HG02642 (cell line): ENCODE measurements around the gene CHMP5.
"Not testable (repeated sequence)": the region's sequence is repeated elsewhere in the genome, so short reads cannot be mapped to it uniquely, and the experiment has no call there.

Source experiments
- ATAC-seq: cut with Tn5 transposase; IDR thresholded peaks from one replicate; pipeline ENCODE4 v1.9.1; 2021; ENCODE audit warnings: mild to moderate bottlenecking; ENCODE audit not compliant: unreplicated experiment, poor library complexity

CHMP5 gene

GRCh38 chr9:33309903-33310302, 45.1 kb downstream of the CHMP5 start:
- no peak for ATAC-seq

- ATAC-seq, result no peak
These were observed 45.9 kb downstream of the CHMP5 start for GRCh38 chr9:33310748-33311147.

- ATAC-seq, result no peak
These were observed 47.1 kb downstream of the CHMP5 start for GRCh38 chr9:33311953-33312352.

- ATAC-seq, result no peak
These were observed 50.5 kb downstream of the CHMP5 start for GRCh38 chr9:33315371-33315770.

- not testable (repeated sequence) for ATAC-seq
These were observed 52.3 kb downstream of the CHMP5 start for GRCh38 chr9:33317136-33317535.

- no peak for ATAC-seq
These were observed 53.4 kb downstream of the CHMP5 start for GRCh38 chr9:33318225-33318624.

- ATAC-seq, result no peak
These were observed 53.9 kb downstream of the CHMP5 start for GRCh38 chr9:33318781-33319180.

- no peak for ATAC-seq
These were observed 55.4 kb downstream of the CHMP5 start for GRCh38 chr9:33320230-33320567.

- ATAC-seq, result no peak
These were observed 55.9 kb downstream of the CHMP5 start for GRCh38 chr9:33320568-33321261.

GRCh38 chr9:33329117-33329563, 64.3 kb downstream of the CHMP5 start:
- no peak for ATAC-seq

GRCh38 chr9:33329979-33330378, 65.1 kb downstream of the CHMP5 start:
- ATAC-seq, result no peak

- ATAC-seq, result no peak
These were observed 66.6 kb downstream of the CHMP5 start for GRCh38 chr9:33331377-33331891.
